Measurements from ENCODE around the gene ZCCHC7. TPM values are rescaled to one million over a fixed set of nuclear protein-coding genes. Genes with fewer than 3 reads are reported as not detected.
"Not testable (repeated sequence)": the region's sequence is repeated elsewhere in the genome, so short reads cannot be mapped to it uniquely, and the experiment has no call there.

ZCCHC7 gene
- total RNA-seq, 1 experiment from 2014 or later = 12.4 TPM

- no peaks in the 10 kb centered on the region for H3K27me3 ChIP-seq (replicated peaks)
- DNase-seq (ENCODE audit: low read depth in 1 of 2, low spot score in 2 of 2) = no peak
- peaks cover 25% of the 10 kb centered on the region for H3K4me1 ChIP-seq (replicated peaks)
- H3K9me3 ChIP-seq (replicated peaks) = no peaks in the 10 kb centered on the region
- no peaks in the 10 kb centered on the region for H3K36me3 ChIP-seq
- no peak overlapping the region for H3K4me3 ChIP-seq
- H3K27ac ChIP-seq = no peak overlapping the region
Observed at GRCh38 chr9:37281541-37281940, 161.2 kb downstream of the ZCCHC7 start.

GRCh38 chr9:37283730-37284325 lies 163.5 kb downstream of the ZCCHC7 start:
- Histone ChIP-seq H3K4me1 (replicated peaks) (peaks cover 25% of the 10 kb centered on the region), H3K36me3 (no peaks in the 10 kb centered on the region), H3K9me3 (replicated peaks) (no peaks in the 10 kb centered on the region), H3K27me3 (replicated peaks) (no peaks in the 10 kb centered on the region), H3K27ac (peak overlapping the region; percentile 79), H3K4me3 (no peak overlapping the region)
- peak; percentile 37 to 80 for DNase-seq (ENCODE audit: low read depth in 1 of 2, low spot score in 2 of 2)

GRCh38 chr9:37284636-37285035 lies 164.3 kb downstream of the ZCCHC7 start:
- no peak overlapping the region for H3K4me3 ChIP-seq
- no peaks in the 10 kb centered on the region for H3K9me3 ChIP-seq (replicated peaks)
- H3K36me3 ChIP-seq = no peaks in the 10 kb centered on the region
- H3K27ac ChIP-seq = peak overlapping the region; percentile 79
- no peak for DNase-seq (ENCODE audit: low read depth in 1 of 2, low spot score in 2 of 2)
- peaks cover 25% of the 10 kb centered on the region for H3K4me1 ChIP-seq (replicated peaks)
- H3K27me3 ChIP-seq (replicated peaks) = no peaks in the 10 kb centered on the region

DNA sequence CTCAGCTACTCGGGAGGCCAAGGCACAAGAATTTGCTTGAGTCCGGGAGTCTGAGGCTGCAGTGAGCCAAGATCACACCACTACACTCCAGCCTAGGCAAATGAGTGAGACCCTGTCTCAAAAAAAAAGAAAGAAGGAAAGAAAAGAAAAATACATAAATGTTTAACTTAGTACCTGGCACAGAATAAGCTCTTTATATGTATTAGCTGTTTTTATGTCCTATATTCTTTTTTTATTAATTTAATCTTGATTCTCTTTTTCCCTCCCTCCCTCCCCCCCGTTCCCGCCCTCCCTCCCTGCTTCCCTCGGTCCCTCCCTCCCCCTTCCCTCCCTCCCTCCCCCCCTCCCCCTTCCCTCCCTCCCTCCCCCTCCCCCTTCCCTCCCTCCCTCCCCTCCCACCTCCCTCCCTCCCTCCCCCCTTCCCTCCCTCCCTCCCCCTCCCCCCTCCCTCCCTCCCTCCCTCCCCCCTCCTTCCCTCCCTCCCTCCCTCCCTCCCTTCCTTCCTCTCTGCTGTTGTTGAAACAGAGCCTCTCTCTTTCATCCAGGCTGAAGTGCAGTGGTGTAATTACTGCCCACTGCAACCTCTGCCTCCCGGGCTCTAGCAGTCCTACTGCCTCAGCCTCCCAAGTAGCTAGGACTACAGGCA lies 166.3 kb downstream of the ZCCHC7 start:
- H3K27me3 ChIP-seq (replicated peaks) = no peaks in the 10 kb centered on the region
- H3K9me3 ChIP-seq (replicated peaks) = no peaks in the 10 kb centered on the region
- H3K4me3 ChIP-seq = no peak overlapping the region
- H3K27ac ChIP-seq = no peak overlapping the region
- peaks cover 38% of the 10 kb centered on the region for H3K4me1 ChIP-seq (replicated peaks)
- no peak for DNase-seq (ENCODE audit: low read depth in 1 of 2, low spot score in 2 of 2)
- no peaks in the 10 kb centered on the region for H3K36me3 ChIP-seq

GRCh38 chr9:37287317-37287716 lies 166.9 kb downstream of the ZCCHC7 start:
- H3K9me3 ChIP-seq (replicated peaks) = no peaks in the 10 kb centered on the region
- no peaks in the 10 kb centered on the region for H3K27me3 ChIP-seq (replicated peaks)
- H3K36me3 ChIP-seq = no peaks in the 10 kb centered on the region
- DNase-seq (ENCODE audit: low read depth in 1 of 2, low spot score in 2 of 2) = no peak
- no peak overlapping the region for H3K4me3 ChIP-seq
- H3K4me1 ChIP-seq (replicated peaks) = peaks cover 39% of the 10 kb centered on the region
- H3K27ac ChIP-seq = no peak overlapping the region

DNA sequence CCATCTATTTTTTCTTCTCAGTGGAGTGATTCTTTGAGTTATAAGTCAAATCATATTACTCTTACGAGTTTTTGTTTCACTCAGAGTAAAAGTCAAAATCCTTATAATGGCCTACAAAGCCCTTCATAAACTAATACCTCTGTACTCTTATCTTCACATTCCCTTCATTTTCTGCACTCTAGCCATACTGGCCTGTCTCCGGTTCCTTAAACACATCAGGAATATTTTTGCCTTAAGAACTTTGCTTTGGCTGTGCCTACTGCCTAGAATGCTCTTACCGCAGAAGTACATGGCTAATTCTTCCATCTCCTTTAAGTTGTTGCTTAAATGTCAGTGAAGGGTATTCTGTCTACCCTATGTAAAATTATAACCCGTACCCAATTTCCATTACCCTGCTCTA lies 169.3 kb downstream of the ZCCHC7 start:
- Histone ChIP-seq H3K4me1 (replicated peaks) (peaks cover 35% of the 10 kb centered on the region), H3K27ac (no peak overlapping the region), H3K27me3 (replicated peaks) (no peaks in the 10 kb centered on the region), H3K9me3 (replicated peaks) (no peaks in the 10 kb centered on the region), H3K36me3 (no peaks in the 10 kb centered on the region), H3K4me3 (no peak overlapping the region)
- no peak for DNase-seq (ENCODE audit: low read depth in 1 of 2, low spot score in 2 of 2)

DNA sequence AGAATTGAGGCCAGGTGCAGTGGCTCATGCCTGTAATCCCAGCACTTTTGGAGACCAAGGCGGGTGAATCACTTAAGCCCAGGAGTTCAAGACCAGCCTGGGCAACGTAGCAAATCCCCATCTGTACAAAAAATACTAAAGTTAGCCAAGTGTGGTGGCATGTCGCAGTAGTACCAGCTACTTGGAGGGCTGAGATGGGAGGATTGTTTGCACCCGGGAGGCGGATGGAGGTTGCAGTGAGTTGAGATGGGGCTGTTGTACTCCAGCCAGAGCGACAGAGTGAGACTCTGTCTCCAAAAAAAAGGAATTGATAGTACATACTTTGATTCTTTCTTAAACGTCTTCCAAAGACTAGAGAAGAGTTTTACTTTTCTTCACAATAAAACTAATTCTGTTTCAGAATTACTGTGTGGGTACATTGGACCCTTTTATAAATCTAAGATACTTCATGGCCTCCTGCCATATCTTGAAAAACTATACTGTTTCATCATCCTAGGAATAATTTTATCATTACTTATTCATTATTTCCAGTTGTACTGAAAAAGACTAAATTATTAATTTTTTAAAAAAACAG lies 170.1 kb downstream of the ZCCHC7 start:
- peaks cover 28% of the 10 kb centered on the region for H3K4me1 ChIP-seq (replicated peaks)
- no peaks in the 10 kb centered on the region for H3K27me3 ChIP-seq (replicated peaks)
- no peaks in the 10 kb centered on the region for H3K36me3 ChIP-seq
- no peak for DNase-seq (ENCODE audit: low read depth in 1 of 2, low spot score in 2 of 2)
- H3K27ac ChIP-seq = peak overlapping the region; percentile 82
- H3K4me3 ChIP-seq = no peak overlapping the region
- no peaks in the 10 kb centered on the region for H3K9me3 ChIP-seq (replicated peaks)

DNA sequence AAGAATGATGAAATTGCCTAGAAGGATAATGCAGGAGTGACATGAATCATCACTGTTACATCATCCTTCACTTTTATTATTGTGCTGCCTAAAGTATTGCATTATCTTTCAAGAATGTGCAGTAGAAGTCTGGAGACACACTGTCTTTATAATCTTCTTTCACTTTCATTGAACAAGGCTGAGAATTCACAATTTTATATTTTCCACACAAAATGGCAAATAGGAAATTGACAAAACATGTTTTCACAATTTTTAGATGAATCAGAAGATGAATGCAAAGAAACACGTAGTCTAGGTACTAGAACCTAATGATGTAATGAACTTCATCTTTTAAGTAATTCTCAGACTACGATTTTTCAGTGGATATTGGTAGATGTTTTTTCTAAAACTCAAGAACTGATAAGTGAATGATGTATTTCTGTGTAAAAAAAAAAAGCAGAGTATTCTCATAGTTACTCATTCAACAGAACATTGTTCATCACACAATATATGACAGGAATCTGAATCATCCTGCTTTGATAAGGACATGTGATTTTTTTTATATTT lies 170.6 kb downstream of the ZCCHC7 start:
- Histone ChIP-seq H3K27me3 (replicated peaks) (no peaks in the 10 kb centered on the region), H3K27ac (peak overlapping the region; percentile 82), H3K4me3 (no peak overlapping the region), H3K36me3 (no peaks in the 10 kb centered on the region), H3K4me1 (replicated peaks) (peaks cover 31% of the 10 kb centered on the region), H3K9me3 (replicated peaks) (no peaks in the 10 kb centered on the region)
- DNase-seq (ENCODE audit: low read depth in 1 of 2, low spot score in 2 of 2) = no peak

GRCh38 chr9:37291612-37292238 lies 171.4 kb downstream of the ZCCHC7 start:
- not testable (repeated sequence) for DNase-seq (ENCODE audit: low read depth in 1 of 2, low spot score in 2 of 2); H3K4me3 ChIP-seq; H3K9me3 ChIP-seq (replicated peaks); H3K36me3 ChIP-seq; H3K27me3 ChIP-seq (replicated peaks)
- peaks cover 31% of the 10 kb centered on the region for H3K4me1 ChIP-seq (replicated peaks)
- peak overlapping the region; percentile 82; the same call in 1 of the 2 replicates for H3K27ac ChIP-seq

- Histone ChIP-seq H3K36me3 (no peaks in the 10 kb centered on the region), H3K4me1 (replicated peaks) (peaks cover 31% of the 10 kb centered on the region), H3K4me3 (no peak overlapping the region), H3K27me3 (replicated peaks) (no peaks in the 10 kb centered on the region), H3K27ac (no peak overlapping the region), H3K9me3 (replicated peaks) (no peaks in the 10 kb centered on the region)
- no peak for DNase-seq (ENCODE audit: low read depth in 1 of 2, low spot score in 2 of 2)
Observed at GRCh38 chr9:37292896-37293295, 172.5 kb downstream of the ZCCHC7 start.

DNA sequence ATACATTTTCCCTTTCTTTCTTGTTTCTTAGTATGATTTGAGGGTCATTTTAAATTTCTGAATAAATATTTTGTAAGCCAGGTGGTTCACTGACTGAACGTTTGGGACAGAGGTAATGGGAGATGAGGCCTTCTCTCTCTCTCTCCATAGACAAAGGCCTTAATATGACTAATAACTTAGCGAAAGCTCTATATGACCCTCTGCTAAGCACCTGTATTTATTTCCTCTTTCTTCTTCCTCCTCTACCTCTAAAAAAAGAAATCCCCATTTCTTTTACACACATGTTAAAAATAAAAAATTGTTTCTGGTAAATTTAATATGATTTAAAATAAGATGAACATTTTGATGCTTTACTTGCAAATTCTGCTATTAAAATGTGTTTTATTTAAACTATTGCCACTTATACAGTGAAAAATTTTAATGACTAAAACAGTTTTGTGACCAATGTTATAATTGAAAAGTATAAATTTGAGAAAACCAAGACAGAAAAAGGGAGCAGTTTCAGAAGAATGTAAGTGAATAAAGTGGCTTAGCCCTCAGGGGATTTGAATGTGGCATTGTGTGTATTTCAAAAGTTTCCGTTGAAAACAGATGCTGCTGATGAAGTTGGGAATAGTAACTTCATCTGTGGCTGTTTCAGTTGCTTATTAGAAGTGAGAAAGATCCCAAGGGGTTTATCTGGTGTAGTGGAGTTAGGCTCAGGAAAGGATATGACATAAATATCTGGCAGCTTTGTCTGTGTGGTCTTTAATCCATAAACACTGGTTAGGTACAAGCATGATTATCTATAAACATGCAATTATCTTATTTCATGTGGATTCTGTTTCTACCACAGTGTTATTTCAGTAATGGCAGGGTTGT lies 173.5 kb downstream of the ZCCHC7 start:
- Histone ChIP-seq H3K4me3 (no peak overlapping the region), H3K4me1 (replicated peaks) (peaks cover 31% of the 10 kb centered on the region), H3K27ac (no peak overlapping the region), H3K9me3 (replicated peaks) (no peaks in the 10 kb centered on the region), H3K27me3 (replicated peaks) (no peaks in the 10 kb centered on the region), H3K36me3 (no peaks in the 10 kb centered on the region)
- peak in 1 of 2 experiments; percentile 36 for DNase-seq (ENCODE audit: low read depth in 1 of 2, low spot score in 2 of 2)

DNA sequence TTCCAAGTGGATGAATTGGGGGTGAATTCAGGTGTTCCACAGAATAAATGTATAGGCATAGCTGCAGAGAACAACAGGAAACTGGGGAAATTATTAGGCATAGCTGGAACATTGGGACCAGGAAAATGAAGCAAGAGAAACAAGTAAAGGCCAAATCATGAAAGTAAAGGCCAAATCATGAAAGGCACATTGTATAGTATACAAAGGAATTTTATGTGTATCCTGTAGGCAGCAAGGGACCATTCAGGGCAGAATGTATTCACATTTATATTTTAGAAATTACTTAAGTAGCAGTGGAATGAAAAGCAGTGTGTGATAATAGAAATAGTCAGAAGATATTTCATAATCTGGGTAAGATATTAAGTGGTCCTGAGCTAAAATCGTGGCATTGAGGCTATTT lies 174.8 kb downstream of the ZCCHC7 start:
- Histone ChIP-seq H3K9me3 (replicated peaks) (no peaks in the 10 kb centered on the region), H3K27ac (no peak overlapping the region), H3K4me3 (no peak overlapping the region), H3K36me3 (no peaks in the 10 kb centered on the region), H3K4me1 (replicated peaks) (peaks cover 31% of the 10 kb centered on the region), H3K27me3 (replicated peaks) (no peaks in the 10 kb centered on the region)
- no peak for DNase-seq (ENCODE audit: low read depth in 1 of 2, low spot score in 2 of 2)

GRCh38 chr9:37295796-37296195 lies 175.4 kb downstream of the ZCCHC7 start:
- no peak for DNase-seq (ENCODE audit: low read depth in 1 of 2, low spot score in 2 of 2)
- Histone ChIP-seq H3K36me3 (no peaks in the 10 kb centered on the region), H3K27ac (no peak overlapping the region), H3K27me3 (replicated peaks) (no peaks in the 10 kb centered on the region), H3K9me3 (replicated peaks) (no peaks in the 10 kb centered on the region), H3K4me1 (replicated peaks) (peaks cover 27% of the 10 kb centered on the region), H3K4me3 (no peak overlapping the region)
